Breast epithelium (tissue), 4 donors: ENCODE data around the gene CLDN2. TPM values are rescaled to one million over a fixed set of nuclear protein-coding genes. Genes with fewer than 3 reads are reported as not detected.

Experiments
- DNase-seq, 2 donors: peaks; one replicate each; pipeline ENCODE4 v3.0.0-alpha.2; 2019; ENCODE audit warnings: low spot score in 2 of 2
- H3K27ac ChIP-seq, 2 donors: fragments of 200-600 bp; sonication (generic) in 1 of 2; one replicate each; pipeline ENCODE4 v1.5.1; 2016 to 2019; ENCODE audit warnings: mild to moderate bottlenecking in 1 of 2
- H3K27me3 ChIP-seq, 2 donors: fragments of 200-600 bp; sonication (generic) in 1 of 2; one replicate each; pipeline versions ENCODE4 v1.5.1 to v1.6.0; 2017 to 2019; ENCODE audit warnings: control low read depth in 1 of 2, mild to moderate bottlenecking in 1 of 2
- H3K36me3 ChIP-seq: fragments of 200-600 bp; one replicate; pipeline ENCODE4 v1.5.1; 2019
- H3K4me1 ChIP-seq, 2 donors: fragments of 200-600 bp; sonication (generic); one replicate each; pipeline ENCODE4 v1.5.1; 2016 to 2019; ENCODE audit warnings: control low read depth in 1 of 2
- H3K4me3 ChIP-seq, 3 donors: fragments of 200-600 bp; sonication (generic); 1 replicate in 2 of 3; 2 replicates in 1 of 3; pipeline ENCODE4 v1.5.1; 2016 to 2019; ENCODE audit warnings: mild to moderate bottlenecking in 3 of 3, moderate library complexity in 2 of 3
- H3K9me3 ChIP-seq, 2 donors: fragments of 200-600 bp; sonication (generic) in 1 of 2; one replicate each; pipeline ENCODE4 v1.5.1; 2016 to 2019; ENCODE audit warnings: control low read depth in 1 of 2
- CTCF ChIP-seq, 3 donors: fragments of 450-650 bp; IDR thresholded peaks; one replicate each; pipeline ENCODE4 v1.5.1; 2016 to 2017; ENCODE audit warnings: antibody characterized with exemption in 3 of 3, mild to moderate bottlenecking in 3 of 3, moderate library complexity in 3 of 3
- POLR2A ChIP-seq: fragments of 450-650 bp; IDR thresholded peaks from one replicate; pipeline ENCODE4 v1.6.1; 2016; ENCODE audit warnings: antibody characterized with exemption, mild to moderate bottlenecking, moderate library complexity
- POLR2AphosphoS5 ChIP-seq, 3 donors: sonication (generic); formaldehyde crosslinking; IDR thresholded peaks; one replicate each; pipeline ENCODE4 v1.6.1; 2017; ENCODE audit warnings: antibody characterized with exemption in 3 of 3
- intact Hi-C: fragments of 100-400 bp; cut with DNase I; formaldehyde crosslinking; loops from one replicate; pipeline ENCODE4 v1.15.1; 2023; ENCODE audit warnings: low total_unique reads
- total RNA-seq, 3 donors: library from RNA; depleted of rRNA; stranded (reverse); fragments of >200 nt; gene quantifications; one replicate each; pipeline ENCODE4 v1.1.0, GENCODE V29; 2016

Gene CLDN2
- total RNA-seq, 3 donors from 2014 or later, result 0.32 to 0.33 TPM; not detected in 1

- H3K9me3 ChIP-seq, result peaks cover 0 to 5% of the 10 kb centered on the region in 2 donors
- H3K4me3 ChIP-seq, result no peak overlapping the region
- no peaks in the 10 kb centered on the region for H3K4me1 ChIP-seq
- no peaks in the 10 kb centered on the region for H3K36me3 ChIP-seq
- intact Hi-C loops, result no loop called here
- TF ChIP-seq POLR2A (no peak), CTCF (IDR thresholded peaks at IDR 0.05) (no peak), POLR2AphosphoS5 (IDR thresholded peaks at IDR 0.05) (no peak)
- H3K27me3 ChIP-seq, result peaks cover 0 to 71% of the 10 kb centered on the region in 2 donors
- no peak for DNase-seq
- H3K27ac ChIP-seq, result no peak overlapping the region
Measured at GRCh38 chrX:106891762-106892460, 28.3 kb upstream of the CLDN2 start.

- H3K36me3 ChIP-seq, result no peaks in the 10 kb centered on the region
- no peak overlapping the region for H3K4me3 ChIP-seq
- TF ChIP-seq CTCF (IDR thresholded peaks at IDR 0.05) (peak; percentile 45 to 63 (median 47)), POLR2A (no peak), POLR2AphosphoS5 (IDR thresholded peaks at IDR 0.05) (no peak)
- no peak overlapping the region for H3K27ac ChIP-seq
- peak in 1 of 2 donors; percentile 34 for DNase-seq
- intact Hi-C loops, result no loop called here
- no peaks in the 10 kb centered on the region for H3K9me3 ChIP-seq
- H3K4me1 ChIP-seq, result no peaks in the 10 kb centered on the region
- H3K27me3 ChIP-seq, result peaks cover 0 to 67% of the 10 kb centered on the region in 2 donors
Measured at GRCh38 chrX:106894392-106894909, 25.8 kb upstream of the CLDN2 start.

- Histone ChIP-seq H3K27ac (no peak overlapping the region), H3K27me3 (peaks cover 0 to 68% of the 10 kb centered on the region in 2 donors), H3K9me3 (no peaks in the 10 kb centered on the region), H3K4me1 (no peaks in the 10 kb centered on the region), H3K4me3 (no peak overlapping the region), H3K36me3 (no peaks in the 10 kb centered on the region)
- TF ChIP-seq CTCF (IDR thresholded peaks at IDR 0.05) (no peak), POLR2AphosphoS5 (IDR thresholded peaks at IDR 0.05) (no peak), POLR2A (no peak)
- no peak for DNase-seq
- intact Hi-C loops, result no loop called here
Measured at GRCh38 chrX:106894978-106895452, 25.2 kb upstream of the CLDN2 start.

GRCh38 chrX:106897259-106897658 is 22.9 kb upstream of the CLDN2 start:
- Histone ChIP-seq H3K36me3 (no peaks in the 10 kb centered on the region), H3K27ac (no peak overlapping the region), H3K4me1 (no peaks in the 10 kb centered on the region), H3K27me3 (peaks cover 0 to 74% of the 10 kb centered on the region in 2 donors), H3K4me3 (no peak overlapping the region), H3K9me3 (no peaks in the 10 kb centered on the region)
- intact Hi-C loops, result no loop called here
- TF ChIP-seq POLR2A (no peak), POLR2AphosphoS5 (IDR thresholded peaks at IDR 0.05) (no peak), CTCF (IDR thresholded peaks at IDR 0.05) (no peak)
- no peak for DNase-seq

- Histone ChIP-seq H3K4me3 (no peak overlapping the region), H3K9me3 (no peaks in the 10 kb centered on the region), H3K4me1 (no peaks in the 10 kb centered on the region), H3K27ac (no peak overlapping the region), H3K36me3 (no peaks in the 10 kb centered on the region), H3K27me3 (peaks cover 0 to 72% of the 10 kb centered on the region in 2 donors)
- no peak for TF ChIP-seq POLR2A
- no peak for TF ChIP-seq POLR2AphosphoS5 (IDR thresholded peaks at IDR 0.05)
- TF ChIP-seq CTCF (IDR thresholded peaks at IDR 0.05), result no peak
- intact Hi-C loops, result no loop called here
- no peak for DNase-seq
Measured at GRCh38 chrX:106898462-106898861, 21.7 kb upstream of the CLDN2 start.
